Sigmoid colon (tissue), 4 donors: ENCODE results near the gene NACC2.

ENCODE experiments used
- POLR2A ChIP-seq, 2 donors: fragments of 450-650 bp; IDR thresholded peaks; one replicate each; pipeline ENCODE4 v1.6.1; 2016; ENCODE audit warnings: antibody characterized with exemption in 2 of 2, mild to moderate bottlenecking in 2 of 2, moderate library complexity in 2 of 2
- POLR2AphosphoS5 ChIP-seq, 4 donors: sonication (generic); formaldehyde crosslinking; IDR thresholded peaks; one replicate each; pipeline ENCODE4 v1.6.1; 2017; ENCODE audit warnings: antibody characterized with exemption in 4 of 4
- TF ChIP-seq, protein P1 (sequence below), 4 experiments: fragments of 450-650 bp in 3 of 4; fragments of 200-600 bp in 1 of 4; IDR thresholded peaks; one replicate each; pipeline ENCODE4 v1.5.1; 2016 to 2019; ENCODE audit warnings: antibody characterized with exemption in 4 of 4, mild to moderate bottlenecking in 3 of 4, moderate library complexity in 2 of 4

DNA sequence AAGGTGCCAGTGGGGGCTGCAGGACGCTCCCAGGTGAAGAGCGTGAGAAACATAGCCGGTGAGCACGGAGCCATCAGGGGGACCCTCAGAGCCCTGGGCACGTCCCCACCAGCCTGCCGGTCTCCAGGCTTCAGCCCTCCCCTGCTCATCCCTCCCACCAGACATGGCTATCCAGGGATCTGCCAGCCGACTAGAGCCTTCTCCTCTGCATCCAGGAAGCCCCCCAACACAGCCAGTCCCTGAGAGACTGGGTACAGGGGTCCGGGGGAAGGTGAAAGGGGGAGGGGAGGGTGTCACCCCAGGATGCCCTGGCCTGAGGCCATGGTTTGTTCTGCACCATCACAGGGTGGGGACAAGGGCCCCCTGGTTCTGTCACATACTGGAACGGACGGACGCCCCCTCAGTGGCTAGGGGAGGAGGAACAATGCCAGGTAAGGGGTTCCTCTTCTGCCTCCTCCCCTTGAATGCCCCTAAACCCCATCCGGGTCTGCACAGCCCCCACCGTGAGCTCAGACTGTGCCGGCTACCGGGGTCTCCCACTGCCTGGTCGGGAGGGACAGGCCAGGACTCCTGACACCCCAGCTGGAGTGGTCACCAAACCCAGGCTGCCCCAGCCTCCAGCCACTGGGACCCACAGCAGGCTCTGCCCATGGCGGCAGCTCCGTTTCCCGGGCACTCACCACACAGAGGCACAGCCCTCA lies 34.3 kb downstream of the NACC2 start:
- TF ChIP-seq, protein P1, sequence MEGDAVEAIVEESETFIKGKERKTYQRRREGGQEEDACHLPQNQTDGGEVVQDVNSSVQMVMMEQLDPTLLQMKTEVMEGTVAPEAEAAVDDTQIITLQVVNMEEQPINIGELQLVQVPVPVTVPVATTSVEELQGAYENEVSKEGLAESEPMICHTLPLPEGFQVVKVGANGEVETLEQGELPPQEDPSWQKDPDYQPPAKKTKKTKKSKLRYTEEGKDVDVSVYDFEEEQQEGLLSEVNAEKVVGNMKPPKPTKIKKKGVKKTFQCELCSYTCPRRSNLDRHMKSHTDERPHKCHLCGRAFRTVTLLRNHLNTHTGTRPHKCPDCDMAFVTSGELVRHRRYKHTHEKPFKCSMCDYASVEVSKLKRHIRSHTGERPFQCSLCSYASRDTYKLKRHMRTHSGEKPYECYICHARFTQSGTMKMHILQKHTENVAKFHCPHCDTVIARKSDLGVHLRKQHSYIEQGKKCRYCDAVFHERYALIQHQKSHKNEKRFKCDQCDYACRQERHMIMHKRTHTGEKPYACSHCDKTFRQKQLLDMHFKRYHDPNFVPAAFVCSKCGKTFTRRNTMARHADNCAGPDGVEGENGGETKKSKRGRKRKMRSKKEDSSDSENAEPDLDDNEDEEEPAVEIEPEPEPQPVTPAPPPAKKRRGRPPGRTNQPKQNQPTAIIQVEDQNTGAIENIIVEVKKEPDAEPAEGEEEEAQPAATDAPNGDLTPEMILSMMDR (IDR thresholded peaks at IDR 0.05): no peak
- TF ChIP-seq POLR2A (IDR thresholded peaks at IDR 0.05) (no peak), POLR2AphosphoS5 (IDR thresholded peaks at IDR 0.05) (no peak)
